ENCODE measurements around the gene SP5.
"Not testable (repeated sequence)": the region's sequence is repeated elsewhere in the genome, so short reads cannot be mapped to it uniquely, and the experiment has no call there.

Gene SP5

DNA sequence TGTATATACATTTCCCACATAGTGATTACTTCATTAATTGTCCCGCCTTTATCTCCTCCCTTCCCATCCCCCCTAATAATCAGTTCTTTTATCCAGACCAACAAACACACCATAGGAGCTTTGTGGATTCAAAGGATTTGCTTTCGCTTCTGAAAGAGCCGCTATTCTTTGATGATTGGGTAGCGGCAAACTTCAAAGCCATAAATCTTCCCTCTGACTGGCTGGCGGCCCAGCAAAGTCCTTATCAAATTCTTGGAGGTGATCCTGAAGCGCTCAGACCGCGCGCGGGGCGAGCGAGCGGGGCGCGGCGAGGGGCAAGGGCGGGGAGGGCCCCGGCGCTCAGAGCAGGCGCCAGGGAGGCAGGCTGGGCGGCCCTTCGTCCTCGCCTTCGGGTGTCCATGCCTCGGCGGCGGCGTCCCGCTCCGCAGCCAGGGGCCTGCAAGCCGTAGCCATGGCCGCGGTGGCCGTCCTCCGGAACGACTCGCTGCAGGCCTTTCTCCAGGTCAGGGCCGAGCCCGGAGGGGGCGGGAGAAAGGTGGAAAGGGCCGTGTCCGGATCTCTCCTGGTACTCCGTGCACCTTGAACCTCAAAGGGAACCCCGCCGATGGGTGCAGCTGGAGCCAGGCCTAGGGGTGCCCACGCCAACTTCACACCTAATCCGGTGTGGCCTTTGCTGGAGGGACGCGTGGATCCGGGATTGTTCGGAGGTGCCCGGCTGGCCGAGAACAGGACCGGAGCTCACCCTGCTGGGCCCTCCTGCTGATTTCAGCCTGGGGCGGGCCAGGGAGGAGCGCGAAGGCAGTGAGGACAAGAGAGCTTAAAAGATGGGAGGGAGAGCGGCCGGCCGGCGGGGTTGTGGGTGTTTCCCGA lies at the start of gene SP5:
TSS of gene SP5 (plus strand) at position 276 of the 870 bp plus-strand sequence. CDS start at position 452, 176 bp downstream.
- DNase-seq, result no peak

DNA sequence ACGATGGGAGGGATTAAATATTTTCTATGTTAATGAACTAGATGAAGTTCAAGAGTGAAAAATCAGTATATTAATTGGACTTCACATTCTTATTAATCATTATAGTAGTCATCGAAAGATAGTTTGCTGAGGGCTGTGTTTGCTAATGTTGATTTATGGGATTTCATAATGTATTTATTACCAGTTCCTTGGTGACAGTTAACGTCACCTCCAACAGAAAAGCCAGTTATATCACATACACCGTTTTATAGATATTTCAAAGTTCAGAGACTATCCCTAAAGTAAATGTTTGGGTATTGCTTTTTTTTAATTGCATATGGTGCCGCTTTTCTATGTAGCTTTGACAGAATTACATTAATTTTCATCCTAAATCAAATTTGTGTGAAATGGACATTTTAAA lies 49.4 kb upstream of the SP5 start:
- DNase-seq, result no peak

DNA sequence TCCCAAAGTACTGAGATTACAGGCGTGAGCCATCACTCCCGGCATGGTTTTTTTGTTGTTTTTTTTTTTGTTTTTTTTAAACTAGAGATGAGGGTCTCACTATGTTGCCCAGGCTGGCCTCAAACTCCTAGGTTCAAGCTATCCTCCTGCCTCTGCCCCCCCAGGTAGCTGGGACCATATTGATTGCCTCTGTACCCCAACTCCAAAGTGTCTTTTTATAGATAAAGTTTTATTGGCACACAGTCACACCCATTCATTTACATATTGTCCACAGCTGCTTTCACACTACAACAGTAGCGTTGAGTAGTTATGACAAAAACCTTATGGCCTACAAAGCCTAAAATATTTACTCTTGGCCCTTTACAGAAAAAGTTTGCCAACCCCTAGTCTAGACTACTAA lies 45.2 kb upstream of the SP5 start:
- no peak for DNase-seq

DNA sequence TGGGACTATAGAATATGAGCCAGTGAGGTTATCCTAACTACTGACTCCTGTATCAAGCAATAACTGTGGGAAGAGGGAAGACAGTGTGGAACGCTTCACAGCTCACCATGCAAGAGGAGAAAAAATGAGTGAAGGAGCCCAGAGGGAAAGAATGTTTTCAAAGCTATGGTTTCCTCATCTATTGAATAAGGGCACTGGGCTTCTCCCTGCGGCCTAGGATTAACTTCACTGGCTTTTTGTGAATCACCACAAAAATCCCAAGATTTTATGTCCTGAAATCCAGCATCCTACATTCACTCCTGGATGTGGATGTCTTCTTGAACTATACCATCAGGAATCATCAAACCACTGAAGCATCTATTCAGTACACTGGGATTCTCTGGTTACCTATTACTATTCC lies 44.5 kb upstream of the SP5 start:
- no peak for DNase-seq

DNA sequence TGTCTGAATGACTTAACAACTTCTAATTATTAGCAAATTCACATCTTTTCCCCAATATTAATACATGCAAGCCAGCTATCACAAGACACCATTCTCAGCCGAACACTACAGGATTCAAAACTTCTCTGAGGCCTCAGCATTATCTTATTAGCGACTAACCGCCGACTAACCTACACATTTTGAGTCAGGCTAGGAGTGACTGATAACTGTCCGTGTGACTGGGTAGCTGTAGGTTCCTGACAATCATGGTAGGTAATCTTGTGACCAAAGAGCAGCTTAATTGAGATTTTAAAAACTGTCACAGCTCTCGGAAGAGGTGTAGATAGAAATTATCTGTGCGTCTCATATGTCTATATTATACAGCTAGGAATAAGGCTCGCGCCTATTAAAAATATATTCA lies 44.1 kb upstream of the SP5 start:
- DNase-seq, result no peak

DNA sequence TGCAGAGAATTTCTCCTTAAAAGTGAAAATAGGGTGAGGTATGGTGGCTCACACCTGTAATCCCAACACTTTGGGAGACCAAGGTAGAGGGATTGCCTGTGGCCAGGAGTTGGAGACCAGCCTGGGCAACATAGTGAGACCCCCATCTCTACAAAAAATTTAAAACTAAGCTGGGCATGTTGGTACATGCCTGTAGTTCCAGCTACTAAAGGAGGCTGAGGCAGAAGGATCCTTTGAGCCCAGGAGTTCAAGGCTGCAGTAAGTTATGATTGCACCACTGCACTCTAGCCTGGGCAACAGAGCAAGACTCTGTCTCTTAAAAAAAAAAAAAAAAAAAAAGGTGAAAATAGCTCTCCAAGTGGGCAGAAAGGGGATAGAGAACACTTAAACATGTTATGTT lies 40.9 kb upstream of the SP5 start:
- DNase-seq, result not testable (repeated sequence)

DNA sequence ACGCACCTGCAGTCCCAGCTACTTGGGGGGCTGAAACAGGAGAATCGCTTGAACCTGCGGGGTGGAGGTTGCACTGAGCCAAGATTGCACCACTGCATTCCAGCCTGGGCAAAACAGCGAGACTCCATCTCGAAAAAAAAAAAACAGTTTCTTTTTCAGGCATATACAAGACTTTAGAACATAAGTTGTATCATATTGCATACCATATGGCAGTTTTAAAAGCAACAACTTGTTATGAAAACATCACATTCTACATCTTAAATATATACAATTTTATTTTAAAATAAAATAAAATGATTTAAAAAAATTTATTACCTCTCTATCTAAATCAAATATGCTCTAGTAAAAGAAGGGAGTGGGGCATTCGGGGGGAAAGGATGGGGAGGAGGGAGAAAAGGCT lies 39.4 kb upstream of the SP5 start:
- no peak for DNase-seq

DNA sequence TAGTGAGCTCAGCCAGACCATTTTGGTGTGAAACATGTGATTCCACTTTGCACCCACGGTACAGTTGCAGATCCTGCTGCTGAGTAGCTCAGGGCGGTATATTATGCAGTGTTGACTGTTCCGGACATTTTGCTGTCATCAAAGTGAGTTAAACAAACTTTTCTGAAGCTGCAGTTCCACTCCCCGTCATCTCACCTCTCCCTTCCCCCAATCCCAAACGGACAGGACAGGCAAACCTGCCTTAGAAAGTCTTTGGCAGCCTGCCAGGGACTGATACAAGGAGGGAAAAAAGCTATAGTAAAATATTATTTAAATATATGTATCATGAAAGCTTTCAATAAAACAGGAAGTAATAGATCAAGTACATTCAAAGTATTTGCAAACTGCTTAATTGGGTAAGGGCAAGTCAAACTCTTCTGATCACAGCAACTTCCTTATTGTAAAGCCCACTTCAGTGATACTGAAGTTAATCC lies 35.5 kb upstream of the SP5 start:
- DNase-seq, result no peak

DNA sequence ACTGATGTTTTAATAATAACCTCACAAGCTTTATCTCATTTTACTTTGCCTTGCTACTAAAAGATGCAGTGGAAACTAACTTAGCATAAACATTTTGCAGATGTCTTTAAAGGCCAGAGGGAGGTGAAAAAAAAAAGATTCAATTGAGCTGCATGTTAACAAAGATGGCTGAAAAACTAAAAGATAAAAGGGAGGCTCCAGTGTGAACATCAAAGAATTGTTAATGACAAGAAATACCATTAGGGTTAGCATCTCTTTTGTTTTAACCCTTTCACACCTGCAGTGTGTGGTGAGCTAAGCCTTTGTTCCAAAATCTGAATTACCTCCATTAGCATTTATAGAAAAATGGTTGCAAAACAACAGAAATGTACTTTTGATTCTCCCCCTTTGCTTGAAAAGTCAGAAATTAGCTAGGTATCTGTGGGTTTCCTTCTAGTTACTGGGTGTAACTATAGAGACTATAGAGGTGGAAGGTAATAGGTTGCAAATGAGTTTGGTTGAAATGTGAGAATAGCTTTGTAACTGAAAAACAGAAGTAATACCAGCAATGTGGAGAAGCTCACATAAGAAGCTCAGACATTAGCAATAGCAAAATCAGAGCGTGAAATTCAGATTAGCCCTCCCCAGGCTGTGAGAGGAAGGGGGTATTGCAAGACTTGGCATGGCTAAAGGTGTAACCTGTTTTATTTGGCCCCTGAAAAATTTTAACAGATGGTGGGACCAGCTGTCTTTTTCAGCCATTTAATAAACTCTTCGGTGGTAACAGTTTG lies 34.8 kb upstream of the SP5 start:
- DNase-seq, result no peak

DNA sequence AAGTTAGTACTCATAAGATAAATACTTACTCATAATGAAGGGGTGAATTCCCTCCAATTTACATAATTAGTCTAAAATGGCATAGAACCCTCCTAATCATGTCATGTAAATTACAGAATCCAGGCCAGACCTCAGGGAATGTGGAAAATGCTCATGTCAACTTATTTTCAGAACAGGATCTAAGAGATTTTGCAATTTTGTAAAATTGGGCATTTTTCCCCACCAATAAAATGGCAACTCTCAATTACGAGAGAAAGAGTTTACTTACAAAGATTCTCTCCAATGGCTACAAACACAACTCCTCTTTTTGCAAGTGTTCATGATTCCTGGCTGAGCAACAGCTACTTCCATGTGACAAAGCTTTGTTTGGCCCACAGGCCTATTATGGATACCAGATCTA lies 33.8 kb upstream of the SP5 start:
- DNase-seq, result no peak

DNA sequence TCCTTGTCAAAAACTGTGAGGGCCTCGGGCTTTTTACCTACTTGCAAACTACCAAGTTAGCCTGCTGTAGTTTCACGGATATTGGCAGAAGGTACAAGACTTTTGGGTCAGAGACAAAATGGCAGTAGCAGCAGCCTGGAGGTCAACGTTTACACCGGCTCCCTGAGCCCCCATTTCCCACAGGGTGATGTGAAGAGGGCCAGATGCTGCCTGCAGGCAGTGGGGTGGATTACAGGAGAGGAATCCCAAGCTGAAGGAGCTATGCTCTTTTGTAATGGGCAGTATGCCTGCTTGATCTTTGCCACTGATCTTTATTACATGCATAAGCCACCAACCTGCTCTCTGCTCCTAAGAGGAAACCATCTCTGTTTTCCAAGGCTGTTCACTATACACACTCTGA lies 29.5 kb upstream of the SP5 start:
- no peak for DNase-seq

DNA sequence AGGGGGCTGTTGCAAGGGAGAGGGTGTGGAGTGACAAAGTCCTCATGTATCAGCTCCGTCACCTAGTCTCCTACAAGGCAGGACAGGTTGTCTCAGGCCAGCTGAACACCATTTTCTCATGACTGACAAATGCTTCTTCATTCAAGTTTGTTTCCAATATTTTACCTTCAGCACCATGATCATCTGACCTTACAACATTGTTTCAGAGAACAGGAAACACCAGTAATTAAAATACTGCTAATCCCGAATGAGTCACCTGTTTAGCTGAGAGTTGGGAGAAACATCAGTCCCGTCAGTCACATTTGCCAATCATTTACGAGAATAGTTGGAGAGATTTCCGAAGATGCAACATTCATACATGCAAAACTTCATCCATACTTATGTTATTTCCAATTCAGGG lies 25.7 kb upstream of the SP5 start:
- no peak for DNase-seq

DNA sequence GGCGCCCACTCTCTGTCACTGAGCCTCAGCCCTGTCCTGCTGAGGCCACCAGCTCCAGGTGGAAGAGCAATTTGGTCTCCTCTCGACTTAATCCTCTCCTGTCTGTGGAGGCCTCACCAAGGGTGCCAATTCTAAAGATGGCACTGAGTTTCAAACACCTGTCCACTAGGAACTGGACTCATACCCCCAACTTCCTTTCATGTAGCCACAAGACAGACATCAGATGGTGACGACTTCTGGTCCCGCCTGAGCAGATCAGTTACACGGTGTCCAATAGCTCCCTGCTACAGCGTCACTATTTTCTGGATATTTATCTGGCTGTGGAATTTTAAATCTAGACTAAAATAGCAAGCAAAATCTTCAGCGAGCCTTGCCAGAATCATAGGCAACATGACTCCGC lies 24.5 kb upstream of the SP5 start:
- DNase-seq, result no peak

DNA sequence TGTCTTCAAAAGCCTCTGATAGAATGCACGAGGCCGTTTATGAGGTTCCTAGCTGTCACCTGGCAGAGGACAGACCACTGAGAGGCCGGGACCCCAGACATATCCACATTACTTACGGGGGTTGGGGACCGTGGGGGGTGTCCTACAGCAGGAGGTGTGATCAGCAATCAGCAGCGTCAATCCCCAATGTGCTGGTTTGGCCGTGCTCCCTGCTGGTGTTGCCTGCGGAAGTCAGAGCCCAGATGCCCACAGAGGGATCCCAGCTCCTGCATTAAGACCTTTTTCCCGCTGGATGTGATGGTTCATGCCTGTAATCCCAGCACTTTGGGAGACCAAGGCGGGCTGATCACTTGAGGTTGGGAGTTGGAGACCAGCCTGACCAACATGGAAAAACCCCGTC lies 20.8 kb upstream of the SP5 start:
- DNase-seq, result no peak

DNA sequence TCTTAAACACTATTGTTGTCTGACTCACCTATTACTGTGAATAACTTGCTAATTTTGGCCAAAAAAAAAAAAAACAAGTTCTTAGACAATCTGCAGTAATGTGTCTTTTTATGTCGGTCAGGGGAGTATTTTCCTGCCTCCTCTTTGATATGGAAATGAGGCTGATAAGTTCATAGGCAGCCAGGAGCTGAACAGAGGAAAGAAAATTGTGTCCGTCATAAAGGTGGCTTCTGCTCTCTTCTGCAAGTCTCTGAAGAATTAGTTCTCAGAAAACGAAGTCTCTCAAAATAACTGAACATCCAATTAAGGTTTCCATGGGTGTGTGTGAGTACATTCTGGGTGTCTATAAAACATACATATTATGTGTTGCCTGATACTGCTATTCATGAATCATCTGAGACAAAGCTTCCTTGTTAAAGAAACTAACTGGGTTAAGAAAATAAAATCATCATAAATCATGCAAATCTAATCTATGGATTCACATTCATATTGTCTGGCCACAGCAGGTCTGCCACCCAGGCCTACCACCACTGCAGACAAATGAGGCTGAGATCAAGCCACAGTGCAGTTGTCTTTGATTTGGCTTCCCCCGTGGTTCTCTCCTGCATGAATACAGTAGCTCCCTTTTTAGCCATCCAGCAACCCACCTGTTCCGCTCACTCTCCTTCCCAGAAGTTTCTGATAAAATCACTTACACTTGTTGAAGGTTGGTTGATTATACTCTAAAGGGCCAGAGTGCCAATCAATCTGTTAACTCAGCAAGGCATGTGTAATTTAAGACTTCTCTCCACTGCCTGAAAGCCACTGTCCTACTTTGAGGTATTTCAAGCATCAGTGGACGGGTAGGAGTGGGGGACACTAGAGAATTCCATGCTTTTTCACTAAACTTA lies 19.4 kb upstream of the SP5 start:
- no peak for DNase-seq

DNA sequence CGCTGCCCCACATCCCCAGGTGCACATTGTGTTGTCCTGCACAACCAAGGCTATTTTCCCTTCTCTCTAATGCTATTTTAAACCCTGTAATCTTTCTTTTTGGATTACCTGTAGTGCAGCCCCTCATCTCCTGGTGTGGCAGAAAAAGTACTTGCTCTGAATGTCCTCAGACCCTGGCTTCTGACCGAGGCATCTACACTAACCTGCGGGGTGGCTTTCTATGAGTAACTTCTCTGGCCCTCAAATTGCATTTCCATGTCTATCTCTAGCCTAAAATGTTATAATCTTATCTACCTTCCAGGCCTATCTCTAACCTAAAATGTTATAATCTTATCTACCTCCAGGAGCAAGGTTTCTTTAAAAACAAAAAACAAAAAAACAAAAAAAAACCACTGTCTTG lies 18.2 kb upstream of the SP5 start:
- DNase-seq, result no peak

DNA sequence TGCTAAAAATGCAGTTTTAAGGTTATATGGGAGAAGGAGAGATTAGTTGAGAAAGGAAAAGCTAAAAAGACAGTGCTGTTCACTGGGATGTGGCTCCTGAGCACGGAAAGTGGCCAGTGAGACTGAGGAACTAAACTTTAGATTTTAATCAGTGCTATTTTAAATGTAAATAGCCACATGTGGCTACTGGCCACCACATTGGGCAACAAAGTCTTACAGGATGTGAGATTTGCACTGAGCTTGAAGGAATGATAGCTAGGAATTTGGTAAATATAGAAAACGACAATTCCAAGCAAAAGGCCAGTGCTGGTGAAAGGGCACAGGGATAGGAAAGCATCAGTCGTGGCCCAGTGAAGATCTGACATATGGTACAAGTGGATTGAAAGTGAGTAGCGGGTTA lies 14.1 kb upstream of the SP5 start:
- no peak for DNase-seq

DNA sequence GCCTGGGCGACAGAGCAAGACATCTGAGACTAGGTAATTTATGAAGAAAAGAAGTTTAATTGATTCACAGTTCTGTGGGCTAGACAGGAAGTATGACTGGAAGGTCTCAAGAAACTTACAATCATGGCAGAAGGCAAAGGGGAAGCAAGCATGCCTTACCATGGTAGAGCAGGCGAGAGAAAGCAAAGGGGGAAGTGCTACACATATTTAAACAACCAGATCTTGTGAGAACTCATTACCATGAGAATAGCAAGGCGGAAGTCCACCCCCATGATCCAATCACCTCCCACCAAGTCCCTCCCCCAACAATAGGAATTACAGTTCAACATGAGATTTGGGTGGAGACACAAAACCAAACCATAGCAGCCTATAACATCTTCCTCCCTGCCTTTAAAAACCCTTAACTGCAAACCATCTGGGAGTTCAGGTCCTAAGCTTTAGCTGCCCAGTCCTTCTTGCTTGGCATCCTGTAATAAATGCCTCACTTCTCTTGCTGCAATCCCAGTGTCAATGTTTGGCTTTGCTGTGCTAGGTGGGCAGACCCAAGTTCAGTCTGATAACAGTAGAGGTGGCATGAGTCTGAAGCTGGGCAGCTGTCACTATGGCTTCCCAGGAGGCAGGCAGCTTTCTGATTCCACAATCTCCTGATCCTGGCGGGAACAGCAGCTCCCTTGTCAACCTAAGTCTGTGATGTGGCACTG lies 11.2 kb upstream of the SP5 start:
- DNase-seq, result no peak

DNA sequence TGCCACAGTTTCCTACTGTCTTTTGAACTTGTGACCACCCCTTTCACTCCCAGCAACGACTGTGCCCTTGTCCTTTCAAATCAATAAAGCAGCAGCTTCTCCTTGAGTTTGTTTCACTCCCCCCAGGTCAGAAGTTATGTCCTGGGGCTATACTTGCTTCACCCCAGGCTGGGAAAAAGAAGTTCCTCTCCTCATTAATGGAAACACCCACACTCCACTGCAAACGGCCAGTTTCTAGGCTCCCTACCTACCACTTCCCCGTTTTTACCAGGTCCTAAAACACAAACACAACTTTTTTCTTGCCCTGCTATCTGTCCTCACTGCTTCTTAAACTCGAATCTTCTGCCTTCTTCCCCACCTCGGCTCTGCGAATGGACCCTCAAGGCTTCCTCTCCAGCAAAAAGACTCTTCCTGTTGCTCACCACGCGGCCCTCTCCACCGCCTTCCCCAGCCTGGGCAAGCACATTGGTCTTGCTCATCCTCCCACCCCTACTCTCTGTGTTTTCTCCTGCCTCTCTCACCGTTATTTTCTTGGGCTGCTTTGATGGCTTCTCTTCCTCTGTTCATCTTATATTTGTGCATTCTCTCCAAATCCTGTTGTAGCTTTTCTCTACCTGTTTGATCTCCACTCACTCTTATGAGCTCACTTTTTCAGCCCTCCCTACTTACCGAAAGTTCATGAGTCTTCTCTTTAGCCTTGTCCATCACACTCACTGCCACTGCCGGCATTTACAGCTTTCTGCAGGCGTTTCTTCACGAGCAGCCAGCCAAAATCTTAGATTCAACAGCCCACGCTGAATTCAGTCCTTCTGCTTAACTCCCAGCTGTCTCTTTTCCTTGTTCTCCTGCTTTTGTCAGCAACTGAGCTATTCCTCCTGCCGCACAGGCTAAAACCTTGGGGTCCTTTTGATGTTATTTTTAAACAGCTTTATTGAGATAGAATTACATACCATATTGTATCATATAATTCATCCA lies 7.0 kb upstream of the SP5 start:
- DNase-seq, result no peak

DNA sequence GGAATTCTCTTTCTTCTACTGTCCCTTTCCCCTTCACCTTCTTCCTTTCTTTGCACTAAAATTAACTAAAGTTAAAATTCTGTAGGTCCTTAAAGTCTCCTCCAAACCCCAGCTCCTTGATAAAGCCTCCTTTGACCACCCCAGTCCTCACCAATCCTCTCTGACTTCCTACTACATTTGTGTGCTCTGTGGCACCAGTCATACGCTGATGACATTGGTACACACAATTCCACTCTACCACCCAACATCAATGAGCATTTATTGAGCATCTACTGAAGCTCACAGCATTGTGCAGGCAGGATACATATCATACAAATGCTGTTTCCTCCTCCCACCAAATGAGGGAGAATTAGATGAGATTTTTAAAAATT lies 4.5 kb upstream of the SP5 start:
- no peak for DNase-seq

DNA sequence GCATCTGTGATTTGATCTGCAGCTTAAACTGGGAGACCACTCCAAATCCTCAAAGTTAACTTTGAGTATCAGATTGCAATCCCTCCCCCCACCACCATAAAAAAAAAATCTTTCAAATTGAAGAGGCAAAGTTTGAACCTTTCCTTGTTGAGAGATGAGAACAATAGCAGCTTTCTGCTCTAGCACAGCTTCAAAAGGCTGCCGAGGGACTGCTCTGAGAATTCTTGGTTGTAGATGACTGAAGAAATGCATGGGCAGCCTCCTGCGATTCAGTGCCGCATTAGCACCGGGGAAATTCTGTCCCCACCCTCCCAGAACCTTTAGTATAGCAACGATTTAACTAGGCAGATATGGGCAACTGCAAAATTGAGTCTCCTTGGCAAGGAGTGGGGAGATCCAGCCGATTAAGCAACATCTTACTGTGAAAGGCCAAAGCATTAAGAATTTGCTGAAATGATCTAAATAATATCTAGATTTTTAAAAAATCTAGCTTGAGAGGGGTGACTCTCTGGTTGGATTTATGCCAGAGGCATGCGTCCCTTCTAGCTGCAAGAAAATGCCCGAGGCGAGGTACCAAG lies 3.9 kb upstream of the SP5 start:
- DNase-seq, result no peak

All from SIG-M5 (cell line).